Stimulated activated CD8-positive, alpha-beta memory T cell treated with anti-CD3 and anti-CD28 coated beads, Interleukin-15, amount 100 ng/mL, for 4 hours (primary cell): ENCODE results near the gene TAF5L.
"Not testable (repeated sequence)": the region's sequence is repeated elsewhere in the genome, so short reads cannot be mapped to it uniquely, and the experiment has no call there.

Experiments
- DNase-seq, 2 donors: peaks; one replicate each; pipeline ENCODE4 v3.0.0-alpha.2; 2020; ENCODE audit warnings: low read depth in 2 of 2

The TAF5L gene

GRCh38 chr1:229642376-229642775 lies 16.5 kb upstream of the TAF5L start:
- no peak for DNase-seq

GRCh38 chr1:229641306-229641705 lies 15.4 kb upstream of the TAF5L start:
- DNase-seq = no peak

GRCh38 chr1:229640455-229640854 lies 14.5 kb upstream of the TAF5L start:
- no peak for DNase-seq

- no peak for DNase-seq
Measured at GRCh38 chr1:229637746-229638145, 11.8 kb upstream of the TAF5L start.

- DNase-seq = no peak
Measured at GRCh38 chr1:229636042-229636441, 10.1 kb upstream of the TAF5L start.

- no peak for DNase-seq
Measured at GRCh38 chr1:229631966-229632365, 6.0 kb upstream of the TAF5L start.

- no peak for DNase-seq
Measured at GRCh38 chr1:229631148-229631547, 5.2 kb upstream of the TAF5L start.

GRCh38 chr1:229629261-229629660 lies 3.3 kb upstream of the TAF5L start:
- no peak for DNase-seq

- no peak for DNase-seq
Measured at GRCh38 chr1:229627003-229627402, 1.1 kb upstream of the TAF5L start.

GRCh38 chr1:229625071-229625914 lies 629 bp downstream of the TAF5L start:
- peak; percentile 23 to 28 for DNase-seq

GRCh38 chr1:229624521-229625070 lies 1.3 kb downstream of the TAF5L start:
- no peak for DNase-seq

- no peak for DNase-seq
Measured at GRCh38 chr1:229623838-229624237, 2.1 kb downstream of the TAF5L start.

- no peak for DNase-seq
Measured at GRCh38 chr1:229623225-229623624, 2.7 kb downstream of the TAF5L start.

GRCh38 chr1:229622641-229623120 lies 3.2 kb downstream of the TAF5L start:
- DNase-seq = not testable (repeated sequence)

- no peak for DNase-seq
Measured at GRCh38 chr1:229621663-229622062, 4.3 kb downstream of the TAF5L start.

GRCh38 chr1:229620876-229621275 lies 5.0 kb downstream of the TAF5L start:
- no peak for DNase-seq

- no peak for DNase-seq
Measured at GRCh38 chr1:229619614-229620013, 6.3 kb downstream of the TAF5L start.

GRCh38 chr1:229619002-229619401 lies 6.9 kb downstream of the TAF5L start:
- no peak for DNase-seq

- DNase-seq = no peak
Measured at GRCh38 chr1:229617351-229618100, 8.4 kb downstream of the TAF5L start.

GRCh38 chr1:229614701-229615100 lies 11.2 kb downstream of the TAF5L start:
- DNase-seq = no peak

GRCh38 chr1:229613938-229614337 lies 12.0 kb downstream of the TAF5L start:
- DNase-seq = no peak

GRCh38 chr1:229608590-229608989 lies 17.3 kb downstream of the TAF5L start:
- no peak for DNase-seq

- no peak for DNase-seq
Measured at GRCh38 chr1:229607370-229607769, 18.6 kb downstream of the TAF5L start.
